IPS-20b (cell line): ENCODE measurements around the gene ARHGAP24.

Source experiments
- H3K27ac ChIP-seq: one replicate; pipeline ENCODE4 v1.5.1; 2013; ENCODE audit warnings: low read length
- H3K27me3 ChIP-seq: 2 replicates; pipeline ENCODE4 v1.6.1; 2013; ENCODE audit warnings: mild to moderate bottlenecking, low read length, inconsistent platforms; ENCODE audit not compliant: insufficient read depth
- H3K36me3 ChIP-seq: 2 replicates; pipeline ENCODE4 v1.6.1; 2013; ENCODE audit warnings: low read depth, mild to moderate bottlenecking, inconsistent platforms, low read length, moderate library complexity; ENCODE audit not compliant: insufficient read depth
- H3K4me1 ChIP-seq: 2 replicates; pipeline ENCODE4 v1.6.1; 2013; ENCODE audit warnings: mild to moderate bottlenecking, control low read depth, inconsistent platforms, low read length, moderate library complexity; ENCODE audit not compliant: insufficient read depth
- H3K4me3 ChIP-seq: 2 replicates; pipeline ENCODE4 v1.5.1; 2013; ENCODE audit warnings: mild to moderate bottlenecking, low read length, inconsistent platforms
- H3K9ac ChIP-seq: 2 replicates; pipeline ENCODE4 v1.6.1; 2013; ENCODE audit warnings: low read depth, mild to moderate bottlenecking, inconsistent platforms, low read length, moderate library complexity
- H3K9me3 ChIP-seq: 2 replicates; pipeline ENCODE4 v1.6.1; 2013; ENCODE audit warnings: mild to moderate bottlenecking, low read depth, low read length, inconsistent platforms; ENCODE audit not compliant: insufficient read depth

Gene ARHGAP24

GRCh38 chr4:85760511-85760910 is 285.6 kb downstream of the ARHGAP24 start:
- no peak overlapping the region for H3K9ac ChIP-seq
- no peak overlapping the region for H3K27ac ChIP-seq
- H3K9me3 ChIP-seq: no peaks in the 10 kb centered on the region
- no peak overlapping the region for H3K4me3 ChIP-seq
- peaks cover 9% of the 10 kb centered on the region; the same call in 1 of the 2 replicates for H3K4me1 ChIP-seq
- H3K27me3 ChIP-seq: no peaks in the 10 kb centered on the region
- no peaks in the 10 kb centered on the region for H3K36me3 ChIP-seq

- Histone ChIP-seq H3K4me3 (no peak overlapping the region), H3K9ac (no peak overlapping the region), H3K4me1 (peaks cover 17% of the 10 kb centered on the region; the same call in 1 of the 2 replicates), H3K27ac (no peak overlapping the region), H3K36me3 (no peaks in the 10 kb centered on the region), H3K9me3 (no peaks in the 10 kb centered on the region), H3K27me3 (no peaks in the 10 kb centered on the region)
Observed at GRCh38 chr4:85761803-85762528, 287.0 kb downstream of the ARHGAP24 start.

DNA sequence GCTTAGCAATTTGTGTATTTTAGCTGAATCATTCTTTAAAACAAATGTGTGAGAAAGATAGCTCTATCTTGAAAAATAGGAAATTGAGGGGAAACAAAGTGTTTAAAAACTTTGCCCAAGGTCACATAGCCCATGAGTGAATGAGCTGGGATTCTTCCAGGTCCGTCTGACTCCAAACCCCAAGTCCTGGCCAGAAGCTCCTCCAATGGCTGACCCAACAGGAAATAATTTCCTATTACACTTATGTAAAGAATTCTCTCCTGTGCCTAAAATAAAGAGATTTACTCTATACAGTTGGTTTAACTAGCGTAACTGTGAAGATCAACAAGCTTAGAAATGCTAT is 287.6 kb downstream of the ARHGAP24 start:
- Histone ChIP-seq H3K36me3 (no peaks in the 10 kb centered on the region), H3K4me3 (no peak overlapping the region), H3K27me3 (no peaks in the 10 kb centered on the region), H3K27ac (no peak overlapping the region), H3K9ac (no peak overlapping the region), H3K9me3 (no peaks in the 10 kb centered on the region), H3K4me1 (peaks cover 17% of the 10 kb centered on the region; the same call in 1 of the 2 replicates)

GRCh38 chr4:85763202-85763601 is 288.3 kb downstream of the ARHGAP24 start:
- no peak overlapping the region for H3K27ac ChIP-seq
- H3K36me3 ChIP-seq: no peaks in the 10 kb centered on the region
- peaks cover 17% of the 10 kb centered on the region; the same call in 1 of the 2 replicates for H3K4me1 ChIP-seq
- H3K9me3 ChIP-seq: no peaks in the 10 kb centered on the region
- H3K4me3 ChIP-seq: no peak overlapping the region
- no peaks in the 10 kb centered on the region for H3K27me3 ChIP-seq
- no peak overlapping the region for H3K9ac ChIP-seq

DNA sequence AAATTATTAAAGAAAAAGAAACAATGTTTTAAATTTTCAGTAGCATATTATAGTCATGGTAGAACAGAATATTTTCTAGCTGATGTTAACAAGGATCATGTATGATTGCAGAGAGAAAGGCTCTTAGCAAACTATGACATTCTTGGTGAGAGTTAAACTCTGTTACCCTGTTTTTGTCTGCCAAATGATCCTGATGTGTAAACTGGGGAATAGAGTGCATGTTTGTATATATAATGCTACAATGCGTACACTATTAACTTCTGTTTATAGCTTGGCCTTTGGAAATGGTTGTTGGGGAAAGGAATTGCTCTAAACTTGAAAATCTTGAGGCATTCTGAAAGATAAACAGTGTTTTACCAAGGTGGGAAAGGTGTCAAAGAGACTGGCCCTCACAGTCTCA is 292.7 kb downstream of the ARHGAP24 start:
- Histone ChIP-seq H3K9me3 (no peaks in the 10 kb centered on the region), H3K4me3 (no peak overlapping the region), H3K4me1 (peaks cover 17% of the 10 kb centered on the region; the same call in 1 of the 2 replicates), H3K9ac (no peak overlapping the region), H3K36me3 (no peaks in the 10 kb centered on the region), H3K27me3 (no peaks in the 10 kb centered on the region), H3K27ac (no peak overlapping the region)

GRCh38 chr4:85769009-85769408 is 294.1 kb downstream of the ARHGAP24 start:
- no peaks in the 10 kb centered on the region for H3K36me3 ChIP-seq
- no peak overlapping the region for H3K9ac ChIP-seq
- H3K4me3 ChIP-seq: no peak overlapping the region
- no peaks in the 10 kb centered on the region for H3K9me3 ChIP-seq
- peaks cover 24% of the 10 kb centered on the region for H3K4me1 ChIP-seq
- no peak overlapping the region for H3K27ac ChIP-seq
- H3K27me3 ChIP-seq: no peaks in the 10 kb centered on the region

GRCh38 chr4:85772470-85772869 is 297.5 kb downstream of the ARHGAP24 start:
- Histone ChIP-seq H3K4me3 (no peak overlapping the region), H3K27ac (no peak overlapping the region), H3K4me1 (peaks cover 17% of the 10 kb centered on the region), H3K9ac (no peak overlapping the region), H3K27me3 (no peaks in the 10 kb centered on the region), H3K36me3 (no peaks in the 10 kb centered on the region), H3K9me3 (no peaks in the 10 kb centered on the region)

- Histone ChIP-seq H3K9ac (no peak overlapping the region), H3K36me3 (no peaks in the 10 kb centered on the region), H3K27me3 (no peaks in the 10 kb centered on the region), H3K4me3 (no peak overlapping the region), H3K27ac (no peak overlapping the region), H3K9me3 (no peaks in the 10 kb centered on the region), H3K4me1 (peaks cover 17% of the 10 kb centered on the region)
Observed at GRCh38 chr4:85773372-85773771, 298.4 kb downstream of the ARHGAP24 start.

DNA sequence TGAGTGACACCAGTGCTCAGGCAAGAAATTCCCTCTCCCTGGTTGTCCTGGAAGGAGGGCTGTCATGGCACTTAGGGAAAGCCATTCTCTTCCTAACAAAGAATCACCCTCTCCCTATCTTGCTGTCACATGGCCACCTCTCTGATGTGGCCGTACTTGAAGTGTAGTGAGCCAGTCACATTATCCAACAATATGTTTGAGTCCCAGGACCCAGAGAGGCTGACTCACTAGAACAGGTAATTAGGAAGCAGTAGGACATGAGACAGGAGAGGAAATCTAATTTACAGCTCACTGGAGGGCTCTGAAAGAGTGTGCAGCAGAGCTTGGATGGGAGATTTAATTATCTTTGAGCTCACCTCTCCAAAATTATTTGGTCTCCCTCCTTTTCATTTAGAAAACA is 299.1 kb downstream of the ARHGAP24 start:
- H3K27ac ChIP-seq: no peak overlapping the region
- no peaks in the 10 kb centered on the region for H3K36me3 ChIP-seq
- peak overlapping the region; percentile 10; the same call in 1 of the 2 replicates for H3K9ac ChIP-seq

DNA sequence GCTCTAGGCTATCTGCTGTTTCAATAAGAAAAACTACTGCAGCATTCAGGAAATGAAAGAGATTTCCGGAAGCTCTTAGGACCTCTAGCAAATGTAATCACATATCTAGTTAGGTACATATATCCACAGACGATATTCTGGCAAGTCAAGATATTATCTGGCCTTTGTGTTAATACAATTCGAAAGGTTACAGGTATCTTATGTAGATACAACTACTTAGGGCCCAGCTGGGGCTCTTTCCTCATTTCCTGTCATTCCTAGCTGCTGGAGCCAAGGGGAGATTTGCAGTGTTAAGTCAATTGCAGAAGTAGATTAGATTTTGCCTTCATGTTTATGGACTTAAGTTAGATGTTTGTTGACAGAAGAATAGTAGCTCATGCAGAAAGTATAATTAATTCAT is 299.5 kb downstream of the ARHGAP24 start:
- H3K9ac ChIP-seq: no peak overlapping the region
- H3K9me3 ChIP-seq: no peaks in the 10 kb centered on the region
- no peaks in the 10 kb centered on the region for H3K36me3 ChIP-seq
- H3K4me1 ChIP-seq: peaks cover 17% of the 10 kb centered on the region
- no peak overlapping the region for H3K27ac ChIP-seq
- no peak overlapping the region for H3K4me3 ChIP-seq
- H3K27me3 ChIP-seq: no peaks in the 10 kb centered on the region

More for the DNA sequence above, 299.1 kb downstream of the ARHGAP24 start:
- Histone ChIP-seq H3K4me1 (peaks cover 17% of the 10 kb centered on the region), H3K27me3 (no peaks in the 10 kb centered on the region), H3K9me3 (no peaks in the 10 kb centered on the region), H3K4me3 (no peak overlapping the region)

DNA sequence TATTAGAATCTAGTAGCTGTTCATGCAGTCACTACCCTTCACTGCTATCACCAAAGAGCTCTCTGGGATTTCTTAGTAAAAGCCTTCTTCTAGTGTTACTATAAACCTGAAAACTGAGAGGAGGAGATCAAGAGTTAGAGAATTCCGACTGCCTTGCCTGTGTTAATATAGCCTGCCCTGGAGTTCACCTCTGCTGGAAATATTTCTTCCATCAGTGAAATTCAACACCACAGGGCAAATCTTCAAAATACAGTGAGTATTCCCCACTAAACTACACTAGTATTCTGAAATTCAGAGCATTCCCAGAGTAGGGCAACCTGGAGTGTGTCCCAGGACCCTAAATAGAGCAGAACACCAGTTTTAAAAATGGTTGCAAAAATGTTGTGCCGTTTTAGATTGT is 301.1 kb downstream of the ARHGAP24 start:
- Histone ChIP-seq H3K9me3 (no peaks in the 10 kb centered on the region), H3K4me3 (no peak overlapping the region), H3K27ac (no peak overlapping the region), H3K27me3 (no peaks in the 10 kb centered on the region), H3K9ac (no peak overlapping the region), H3K4me1 (peaks cover 17% of the 10 kb centered on the region), H3K36me3 (no peaks in the 10 kb centered on the region)

- Histone ChIP-seq H3K27ac (no peak overlapping the region), H3K9me3 (no peaks in the 10 kb centered on the region), H3K4me1 (peaks cover 17% of the 10 kb centered on the region), H3K9ac (no peak overlapping the region), H3K4me3 (no peak overlapping the region), H3K27me3 (no peaks in the 10 kb centered on the region), H3K36me3 (no peaks in the 10 kb centered on the region)
Observed at GRCh38 chr4:85776579-85776978, 301.6 kb downstream of the ARHGAP24 start.
